Spleen (tissue), 11 donors: ENCODE data around the gene VSTM2L. TPM values are rescaled to one million over a fixed set of nuclear protein-coding genes. Genes with fewer than 3 reads are reported as not detected.

ENCODE experiments used
- DNase-seq: peaks from one replicate; pipeline ENCODE4 v3.0.0-alpha.2; 2020
- H3K27ac ChIP-seq, 8 donors: fragments of 200-600 bp; sonication (generic) in 7 of 8; 1 replicate in 4 of 8; 2 replicates in 4 of 8; pipeline versions ENCODE4 v1.5.0 to v1.8.0; 2016 to 2021; ENCODE audit warnings: inconsistent platforms in 4 of 8, mild to moderate bottlenecking in 4 of 8, moderate library complexity in 1 of 8
- H3K27me3 ChIP-seq, 7 donors: fragments of 200-600 bp; sonication (generic) in 6 of 7; replicated peaks in 1 of 7; 1 replicate in 4 of 7; 2 replicates in 3 of 7; pipeline versions ENCODE4 v1.5.0 to v1.8.0; 2016 to 2021; ENCODE audit warnings: inconsistent platforms in 3 of 7, mild to moderate bottlenecking in 1 of 7
- H3K36me3 ChIP-seq, 6 donors: fragments of 200-600 bp; sonication (generic) in 5 of 6; 1 replicate in 4 of 6; 2 replicates in 2 of 6; pipeline versions ENCODE4 v1.5.0 to v1.8.0; 2016 to 2021; ENCODE audit warnings: inconsistent platforms in 2 of 6
- H3K4me1 ChIP-seq, 6 donors: fragments of 200-600 bp; sonication (generic) in 5 of 6; 1 replicate in 3 of 6; 2 replicates in 3 of 6; pipeline versions ENCODE4 v1.5.0 to v1.8.0; 2016 to 2021; ENCODE audit warnings: inconsistent platforms in 3 of 6
- H3K4me3 ChIP-seq, 8 donors: fragments of 200-600 bp; sonication (generic) in 7 of 8; 1 replicate in 4 of 8; 2 replicates in 4 of 8; pipeline versions ENCODE4 v1.5.0 to v1.8.0; 2016 to 2021; ENCODE audit warnings: inconsistent platforms in 4 of 8, mild to moderate bottlenecking in 4 of 8, moderate library complexity in 2 of 8
- H3K9me3 ChIP-seq, 8 donors: fragments of 200-600 bp; sonication (generic) in 7 of 8; 1 replicate in 4 of 8; 2 replicates in 4 of 8; pipeline versions ENCODE4 v1.5.0 to v1.8.0; 2016 to 2021; ENCODE audit warnings: inconsistent platforms in 4 of 8
- POLR2A ChIP-seq, 3 donors: fragments of 450-650 bp; IDR thresholded peaks; one replicate each; pipeline ENCODE4 v1.5.1; 2017; ENCODE audit warnings: antibody characterized with exemption in 3 of 3, mild to moderate bottlenecking in 1 of 3
- POLR2AphosphoS5 ChIP-seq, 3 donors: sonication (generic); formaldehyde crosslinking; IDR thresholded peaks; one replicate each; pipeline ENCODE4 v1.5.1; 2017; ENCODE audit warnings: antibody characterized with exemption in 3 of 3
- WGBS, 5 donors: extraction: QIAGEN DNeasy Blood & Tissue Kit in 3 of 5; methylation state at CpG; one replicate each; pipeline versions ENCODE4 v1.1.5 to v1.1.7; 2013 to 2018; 5-methylcytosine and 5-hydroxymethylcytosine counted together
- intact Hi-C: fragments of 100-400 bp; cut with DNase I; formaldehyde crosslinking; loops from one replicate; pipeline ENCODE4 v1.15.0; 2023; ENCODE audit warnings: low total_unique reads
- polyA plus RNA-seq, 3 donors: library from polyadenylated mRNA; stranded (reverse); fragments of 200-250 nt; gene quantifications; one replicate each; pipeline ENCODE4 v1.2.1, GENCODE V29; 2013
- total RNA-seq, 7 donors: library from RNA; depleted of rRNA in 3 of 7; stranded (reverse); fragments of >200 nt in 3 of 7; fragmentation: NEBNext Ultra II Directional in 4 of 7; extraction: Animal tissue kit (Norgen Biotek cat#: 25700) in 4 of 7; gene quantifications; one replicate each; pipeline versions ENCODE4 v1.1.0 to v1.2.1, GENCODE V29; 2016 to 2021
- TF ChIP-seq, protein P1 (sequence below), 11 experiments: fragments of 200-600 bp in 7 of 11; fragments of 450-650 bp in 4 of 11; sonication (generic) in 4 of 11; IDR thresholded peaks in 8 of 11; conservative IDR thresholded peaks in 3 of 11; 1 replicate in 7 of 11; 2 replicates in 4 of 11; pipeline versions ENCODE4 v1.4.0 to v1.8.0; 2016 to 2021; ENCODE audit warnings: antibody characterized with exemption in 11 of 11, inconsistent platforms in 4 of 11, mild to moderate bottlenecking in 1 of 11
- donor health status: healthy with polysubstance abuse.
- donor health status: DM: no; HTN: no; CAD: no; lungs with moderate emphysema.
- donor health status: DM: no; HTN: no; CAD: no.
- donor health status: Bipolar disorder and iron deficiency.
- donor health status: healthy.
- donor health status: DM: no; HTN: no; CAD: no.
- donor health status: DM: yes; HTN: yes; CAD: no.

The VSTM2L gene
- total and polyA plus RNA-seq, 10 donors = 1.7 to 88.7 (median 24.6) TPM

DNA sequence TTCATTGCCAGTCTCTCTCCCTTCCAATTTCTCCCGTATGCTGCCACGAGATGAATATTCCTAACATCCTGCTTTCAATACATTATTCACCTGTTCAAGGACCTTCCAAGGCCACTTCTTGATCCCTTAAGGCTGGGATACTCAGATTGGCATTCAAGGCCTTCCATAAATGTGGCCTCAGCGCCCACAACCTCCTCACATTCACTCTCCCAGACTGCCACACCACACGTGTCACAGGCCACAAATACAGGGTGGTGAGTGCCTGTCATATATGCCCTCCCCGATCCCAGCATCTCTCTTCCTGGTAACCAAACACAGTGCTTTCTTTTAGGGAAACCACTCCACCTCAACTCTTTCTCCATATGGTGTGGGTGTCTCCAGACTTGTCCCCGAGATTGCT lies 74.9 kb downstream of the VSTM2L start:
- TF ChIP-seq POLR2A (IDR thresholded peaks at IDR 0.05) (no peak), POLR2AphosphoS5 (IDR thresholded peaks at IDR 0.05) (no peak)
- TF ChIP-seq, protein P1, sequence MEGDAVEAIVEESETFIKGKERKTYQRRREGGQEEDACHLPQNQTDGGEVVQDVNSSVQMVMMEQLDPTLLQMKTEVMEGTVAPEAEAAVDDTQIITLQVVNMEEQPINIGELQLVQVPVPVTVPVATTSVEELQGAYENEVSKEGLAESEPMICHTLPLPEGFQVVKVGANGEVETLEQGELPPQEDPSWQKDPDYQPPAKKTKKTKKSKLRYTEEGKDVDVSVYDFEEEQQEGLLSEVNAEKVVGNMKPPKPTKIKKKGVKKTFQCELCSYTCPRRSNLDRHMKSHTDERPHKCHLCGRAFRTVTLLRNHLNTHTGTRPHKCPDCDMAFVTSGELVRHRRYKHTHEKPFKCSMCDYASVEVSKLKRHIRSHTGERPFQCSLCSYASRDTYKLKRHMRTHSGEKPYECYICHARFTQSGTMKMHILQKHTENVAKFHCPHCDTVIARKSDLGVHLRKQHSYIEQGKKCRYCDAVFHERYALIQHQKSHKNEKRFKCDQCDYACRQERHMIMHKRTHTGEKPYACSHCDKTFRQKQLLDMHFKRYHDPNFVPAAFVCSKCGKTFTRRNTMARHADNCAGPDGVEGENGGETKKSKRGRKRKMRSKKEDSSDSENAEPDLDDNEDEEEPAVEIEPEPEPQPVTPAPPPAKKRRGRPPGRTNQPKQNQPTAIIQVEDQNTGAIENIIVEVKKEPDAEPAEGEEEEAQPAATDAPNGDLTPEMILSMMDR (IDR thresholded peaks at IDR 0.05 in 8 of 11, conservative IDR thresholded peaks at IDR 0.05 in 3 of 11) = no peak

DNA sequence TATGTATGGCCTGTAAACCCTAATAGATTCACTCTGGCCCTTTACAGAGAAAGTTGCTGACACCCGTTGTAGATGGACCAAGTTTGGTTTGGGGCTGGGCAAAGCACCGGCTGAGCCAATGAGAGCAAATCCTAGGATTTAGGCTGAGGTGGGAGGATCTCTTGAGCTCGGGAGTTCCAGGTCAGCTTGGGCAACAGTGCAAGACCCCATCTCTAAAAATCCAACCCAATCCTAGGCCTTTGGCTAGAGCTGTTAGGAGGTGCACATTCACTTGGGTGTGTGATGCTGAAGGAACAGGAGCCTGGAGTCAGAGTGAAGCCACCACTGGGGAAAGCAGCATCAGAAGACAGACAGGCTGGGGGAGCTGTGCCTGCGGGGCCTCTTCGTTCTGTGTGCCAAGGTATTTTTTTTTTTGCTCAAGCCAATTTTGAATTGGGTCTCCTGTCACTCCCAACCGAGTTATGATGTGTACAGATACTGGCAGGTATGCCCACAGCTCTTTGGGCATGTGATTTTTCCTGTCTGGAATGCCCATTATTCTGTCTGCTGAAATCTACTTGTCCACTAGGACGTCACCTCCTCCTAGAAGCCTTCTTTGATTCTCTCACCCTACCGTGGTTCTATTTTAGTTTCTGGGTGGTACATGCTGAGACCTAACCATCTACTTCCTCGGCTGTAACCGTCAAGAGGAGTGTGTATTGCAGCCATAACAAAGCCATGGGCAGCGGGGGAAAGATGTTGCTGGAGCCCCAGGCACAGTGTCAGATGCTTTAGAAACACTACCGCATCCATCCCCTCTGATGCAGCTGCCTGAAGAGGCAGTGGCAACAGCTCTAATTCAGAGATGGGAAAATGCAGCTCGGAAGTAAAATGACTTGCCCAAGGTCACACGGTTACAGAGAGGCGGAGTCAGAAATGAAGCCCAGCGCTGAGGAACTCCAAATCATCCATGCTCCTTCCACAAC lies 76.4 kb downstream of the VSTM2L start:
- TF ChIP-seq, protein P1 (IDR thresholded peaks at IDR 0.05 in 8 of 11, conservative IDR thresholded peaks at IDR 0.05 in 3 of 11) = no peak
- TF ChIP-seq POLR2A (IDR thresholded peaks at IDR 0.05) = no peak
- no peak for TF ChIP-seq POLR2AphosphoS5 (IDR thresholded peaks at IDR 0.05)
- Histone ChIP-seq H3K27me3 (no peaks in the 10 kb centered on the region), H3K4me3 (no peak overlapping the region), H3K27ac (no peak overlapping the region), H3K4me1 (peaks cover 0 to 11% (median 0%) of the 10 kb centered on the region in 6 donors), H3K36me3 (peaks cover 0 to 41% (median 29%) of the 10 kb centered on the region in 6 donors), H3K9me3 (no peaks in the 10 kb centered on the region)
- DNase-seq = no peak
- intact Hi-C loops = no loop called here
- WGBS, 5 donors = 87 to 93% (median 89%) methylated on average over 16 of the region's 16 CpGs

More for the DNA sequence above, 74.9 kb downstream of the VSTM2L start:
- Histone ChIP-seq H3K36me3 (peaks cover 0 to 26% (median 20%) of the 10 kb centered on the region in 6 donors), H3K27me3 (no peaks in the 10 kb centered on the region), H3K27ac (no peak overlapping the region), H3K9me3 (no peaks in the 10 kb centered on the region), H3K4me3 (no peak overlapping the region), H3K4me1 (peaks cover 0 to 11% (median 0%) of the 10 kb centered on the region in 6 donors)
- 71 to 80% (median 72%) methylated on average over 6 of the region's 6 CpGs for WGBS, 5 donors
- intact Hi-C loops = no loop called here
- DNase-seq = no peak

DNA sequence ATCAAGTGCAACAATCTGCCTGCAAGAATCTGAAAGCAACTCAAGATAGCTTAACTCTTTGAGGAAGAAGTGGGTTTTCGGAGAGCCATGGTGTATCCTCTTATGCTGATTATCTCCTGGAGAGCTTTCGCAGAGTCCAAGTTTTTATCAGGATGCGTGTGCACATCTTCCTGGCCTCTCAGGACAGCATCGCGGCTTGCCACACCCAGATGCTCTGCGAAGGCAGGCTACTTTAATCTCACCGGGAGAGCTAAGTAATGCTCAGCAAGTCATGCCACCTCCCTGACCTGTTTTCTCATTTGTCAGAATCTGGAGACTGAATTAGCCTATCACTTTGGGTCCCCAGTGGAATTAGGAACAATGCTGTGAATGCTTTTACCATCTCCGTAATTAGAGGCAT lies 77.5 kb downstream of the VSTM2L start:
- no peak overlapping the region for H3K4me3 ChIP-seq
- WGBS, 5 donors = 84 to 91% (median 89%) methylated on average over 8 of the region's 8 CpGs
- peaks cover 0 to 52% (median 29%) of the 10 kb centered on the region in 6 donors for H3K36me3 ChIP-seq
- H3K27me3 ChIP-seq = no peaks in the 10 kb centered on the region
- DNase-seq = no peak
- H3K4me1 ChIP-seq = peaks cover 0 to 11% (median 0%) of the 10 kb centered on the region in 6 donors
- TF ChIP-seq POLR2AphosphoS5 (IDR thresholded peaks at IDR 0.05) (no peak), POLR2A (IDR thresholded peaks at IDR 0.05) (no peak)
- TF ChIP-seq, protein P1 (IDR thresholded peaks at IDR 0.05 in 8 of 11, conservative IDR thresholded peaks at IDR 0.05 in 3 of 11) = no peak
- no peaks in the 10 kb centered on the region for H3K9me3 ChIP-seq
- no peak overlapping the region for H3K27ac ChIP-seq
- intact Hi-C loops = no loop called here

DNA sequence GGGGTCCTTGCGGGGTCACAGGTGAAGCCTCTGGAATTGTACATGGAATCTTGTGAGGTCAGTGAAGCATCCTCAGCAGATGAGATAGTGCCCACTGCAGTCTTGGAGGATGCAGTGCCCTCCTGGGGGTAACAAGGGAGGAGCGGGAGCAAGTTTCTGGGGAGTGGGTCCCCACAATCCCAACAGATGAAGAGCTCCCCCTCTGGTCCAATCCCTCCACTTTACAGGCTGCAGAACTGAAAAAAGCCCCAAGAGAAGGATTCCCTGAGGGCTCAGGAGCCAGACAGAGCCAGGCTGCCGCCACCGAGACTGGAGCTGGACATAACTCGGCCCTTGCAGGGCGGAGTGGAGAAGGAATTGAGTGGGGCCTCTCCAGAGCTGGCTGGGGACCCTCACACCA lies 77.9 kb downstream of the VSTM2L start:
- H3K27ac ChIP-seq = no peak overlapping the region
- H3K27me3 ChIP-seq = no peaks in the 10 kb centered on the region
- TF ChIP-seq, protein P1 (IDR thresholded peaks at IDR 0.05 in 8 of 11, conservative IDR thresholded peaks at IDR 0.05 in 3 of 11) = no peak
- TF ChIP-seq POLR2AphosphoS5 (IDR thresholded peaks at IDR 0.05) (no peak), POLR2A (IDR thresholded peaks at IDR 0.05) (no peak)
- peaks cover 0 to 57% (median 29%) of the 10 kb centered on the region in 6 donors for H3K36me3 ChIP-seq
- peaks cover 0 to 11% (median 0%) of the 10 kb centered on the region in 6 donors for H3K4me1 ChIP-seq
- H3K9me3 ChIP-seq = no peaks in the 10 kb centered on the region
- 95 to 98% (median 97%) methylated on average over 4 to 6 of the region's 6 CpGs for WGBS, 5 donors
- H3K4me3 ChIP-seq = no peak overlapping the region
- intact Hi-C loops = no loop called here
- no peak for DNase-seq
